Prostate gland (tissue), 2 donors: ENCODE data around the gene ANKRD6. TPM values are rescaled to one million over a fixed set of nuclear protein-coding genes. Genes with fewer than 3 reads are reported as not detected.

Experiments used
- DNase-seq: peaks from one replicate; pipeline ENCODE4 v3.0.0-alpha.2; 2019; ENCODE audit warnings: low spot score
- H3K27ac ChIP-seq, 2 donors: fragments of 200-600 bp; sonication (generic); 2 replicates each; pipeline ENCODE4 v1.5.1; 2017 to 2019
- H3K27me3 ChIP-seq: fragments of 200-600 bp; sonication (generic); replicated peaks from 2 replicates; pipeline ENCODE4 v1.5.1; 2019; ENCODE audit not compliant: insufficient read depth
- H3K36me3 ChIP-seq, 2 donors: fragments of 200-600 bp; sonication (generic); 1 replicate in 1 of 2; 2 replicates in 1 of 2; pipeline versions ENCODE4 v1.5.1 to v1.8.1; 2017 to 2019
- H3K4me1 ChIP-seq: fragments of 200-600 bp; sonication (generic); replicated peaks from 2 replicates; pipeline ENCODE4 v1.5.1; 2019
- H3K4me3 ChIP-seq, 2 donors: fragments of 200-600 bp; sonication (generic); 2 replicates each; pipeline ENCODE4 v1.5.1; 2017 to 2019
- H3K9me3 ChIP-seq: fragments of 200-600 bp; sonication (generic); 2 replicates; pipeline ENCODE4 v1.5.1; 2017
- CTCF ChIP-seq, 4 experiments: fragments of 200-600 bp in 2 of 4; fragments of 450-650 bp in 2 of 4; sonication (generic) in 2 of 4; IDR thresholded peaks; 1 replicate in 3 of 4; 2 replicates in 1 of 4; pipeline ENCODE4 v1.5.1; 2016 to 2019; ENCODE audit warnings: antibody characterized with exemption in 4 of 4, mild to moderate bottlenecking in 2 of 4, moderate library complexity in 2 of 4
- POLR2A ChIP-seq: fragments of 450-650 bp; IDR thresholded peaks from one replicate; pipeline ENCODE4 v1.6.1; 2016; ENCODE audit warnings: antibody characterized with exemption, mild to moderate bottlenecking
- POLR2AphosphoS5 ChIP-seq: sonication (generic); formaldehyde crosslinking; IDR thresholded peaks from one replicate; pipeline ENCODE4 v1.6.1; 2017; ENCODE audit warnings: antibody characterized with exemption
- WGBS: methylation state at CpG from one replicate; pipeline ENCODE4 v1.1.5; 2018; 5-methylcytosine and 5-hydroxymethylcytosine counted together
- intact Hi-C: fragments of 100-400 bp; cut with DNase I; formaldehyde crosslinking; loops from one replicate; pipeline ENCODE4 v1.14.2; 2022
- total RNA-seq, 2 donors: library from RNA; depleted of rRNA; stranded (reverse); fragments of >200 nt; gene quantifications; one replicate each; pipeline ENCODE4 v1.1.0, GENCODE V29; 2016

The ANKRD6 gene
- total RNA-seq, 2 donors from 2014 or later = 11.9 to 30.9 TPM

- H3K27me3 ChIP-seq = no peaks in the 10 kb centered on the region
- H3K4me1 ChIP-seq = no peaks in the 10 kb centered on the region
- no peaks in the 10 kb centered on the region for H3K36me3 ChIP-seq
- intact Hi-C loops = no loop called here
- TF ChIP-seq CTCF (IDR thresholded peaks at IDR 0.05) = no peak
- no peak for TF ChIP-seq POLR2A
- no peak for TF ChIP-seq POLR2AphosphoS5
- DNase-seq = no peak
- WGBS = 78% methylated on average over 4 of the region's 4 CpGs
- H3K4me3 ChIP-seq = no peak overlapping the region
- H3K27ac ChIP-seq = no peak overlapping the region
- H3K9me3 ChIP-seq = no peaks in the 10 kb centered on the region
Measured at GRCh38 chr6:89582669-89583325, 149.8 kb downstream of the ANKRD6 start.

GRCh38 chr6:89583559-89583958 lies 150.6 kb downstream of the ANKRD6 start:
- no peak for DNase-seq
- no peaks in the 10 kb centered on the region for H3K4me1 ChIP-seq
- H3K27ac ChIP-seq = no peak overlapping the region
- no peaks in the 10 kb centered on the region for H3K36me3 ChIP-seq
- 84% methylated on average over 2 of the region's 2 CpGs for WGBS
- H3K4me3 ChIP-seq = no peak overlapping the region
- no peaks in the 10 kb centered on the region for H3K9me3 ChIP-seq
- no peak for TF ChIP-seq POLR2A
- no peak for TF ChIP-seq POLR2AphosphoS5
- TF ChIP-seq CTCF (IDR thresholded peaks at IDR 0.05) = no peak
- H3K27me3 ChIP-seq = no peaks in the 10 kb centered on the region
- intact Hi-C loops = no loop called here

GRCh38 chr6:89584539-89584938 lies 151.6 kb downstream of the ANKRD6 start:
- H3K4me1 ChIP-seq = no peaks in the 10 kb centered on the region
- no peak overlapping the region for H3K4me3 ChIP-seq
- H3K9me3 ChIP-seq = no peaks in the 10 kb centered on the region
- no peak overlapping the region for H3K27ac ChIP-seq
- H3K27me3 ChIP-seq = no peaks in the 10 kb centered on the region
- TF ChIP-seq POLR2AphosphoS5 (no peak), POLR2A (no peak), CTCF (IDR thresholded peaks at IDR 0.05) (no peak)
- no peaks in the 10 kb centered on the region for H3K36me3 ChIP-seq
- 82% methylated on average over 3 of the region's 3 CpGs for WGBS
- no peak for DNase-seq
- intact Hi-C loops = no loop called here

GRCh38 chr6:89585154-89585553 lies 152.2 kb downstream of the ANKRD6 start:
- intact Hi-C loops = no loop called here
- H3K27me3 ChIP-seq = no peaks in the 10 kb centered on the region
- H3K4me1 ChIP-seq = no peaks in the 10 kb centered on the region
- no peak for DNase-seq
- no peaks in the 10 kb centered on the region for H3K36me3 ChIP-seq
- no peak for TF ChIP-seq POLR2AphosphoS5
- TF ChIP-seq CTCF (IDR thresholded peaks at IDR 0.05) = no peak
- no peak for TF ChIP-seq POLR2A
- H3K4me3 ChIP-seq = no peak overlapping the region
- H3K9me3 ChIP-seq = no peaks in the 10 kb centered on the region
- 72% methylated on average over 1 of the region's 1 CpG for WGBS
- H3K27ac ChIP-seq = no peak overlapping the region

- H3K27me3 ChIP-seq = no peaks in the 10 kb centered on the region
Measured at GRCh38 chr6:89589297-89590025, 156.5 kb downstream of the ANKRD6 start.

More at GRCh38 chr6:89589297-89590025, 156.5 kb downstream of the ANKRD6 start:
- Histone ChIP-seq H3K9me3 (no peaks in the 10 kb centered on the region), H3K27ac (no peak overlapping the region), H3K4me3 (no peak overlapping the region), H3K4me1 (no peaks in the 10 kb centered on the region), H3K36me3 (no peaks in the 10 kb centered on the region)
- TF ChIP-seq POLR2AphosphoS5 (no peak), POLR2A (no peak), CTCF (IDR thresholded peaks at IDR 0.05) (no peak)
- no peak for DNase-seq
- intact Hi-C loops = no loop called here
- 67% methylated on average over 7 of the region's 7 CpGs for WGBS
